Fibroblast of the conjunctiva (primary cell): ENCODE measurements around the gene RASSF5.

Experiments used
- DNase-seq: peaks from one replicate; pipeline ENCODE4 v3.0.0-alpha.2; 2010; ENCODE audit warnings: low read depth

RASSF5 gene

GRCh38 chr1:206517784-206518183 is 10.5 kb downstream of the RASSF5 start:
- no peak for DNase-seq

GRCh38 chr1:206518206-206518605 is 10.9 kb downstream of the RASSF5 start:
- DNase-seq, result no peak

- no peak for DNase-seq
These were observed 11.4 kb downstream of the RASSF5 start for GRCh38 chr1:206518743-206519142.

GRCh38 chr1:206521127-206521526 is 13.8 kb downstream of the RASSF5 start:
- no peak for DNase-seq

GRCh38 chr1:206521694-206522402 is 14.5 kb downstream of the RASSF5 start:
- DNase-seq, result no peak

GRCh38 chr1:206524739-206525364 is 17.5 kb downstream of the RASSF5 start:
- no peak for DNase-seq

- peak; percentile 38 for DNase-seq
These were observed 19.0 kb downstream of the RASSF5 start for GRCh38 chr1:206526064-206526911.

- DNase-seq, result no peak
These were observed 22.1 kb downstream of the RASSF5 start for GRCh38 chr1:206529425-206529824.

- no peak for DNase-seq
These were observed 25.0 kb downstream of the RASSF5 start for GRCh38 chr1:206532368-206532767.

- no peak for DNase-seq
These were observed 27.2 kb downstream of the RASSF5 start for GRCh38 chr1:206534552-206534951.

GRCh38 chr1:206535853-206536188 is 28.5 kb downstream of the RASSF5 start:
- no peak for DNase-seq

GRCh38 chr1:206537141-206537540 is 29.8 kb downstream of the RASSF5 start:
- no peak for DNase-seq

- no peak for DNase-seq
These were observed 30.9 kb downstream of the RASSF5 start for GRCh38 chr1:206538086-206538770.

- no peak for DNase-seq
These were observed 31.7 kb downstream of the RASSF5 start for GRCh38 chr1:206538901-206539640.

GRCh38 chr1:206540044-206540780 is 32.9 kb downstream of the RASSF5 start:
- DNase-seq, result no peak

GRCh38 chr1:206541236-206541833 is 34.0 kb downstream of the RASSF5 start:
- DNase-seq, result no peak

GRCh38 chr1:206544562-206545257 is 37.4 kb downstream of the RASSF5 start:
- DNase-seq, result peak; percentile 21

GRCh38 chr1:206545351-206545750 is 38.0 kb downstream of the RASSF5 start:
- DNase-seq, result no peak

GRCh38 chr1:206547104-206547503 is 39.8 kb downstream of the RASSF5 start:
- no peak for DNase-seq

- DNase-seq, result no peak
These were observed 43.1 kb downstream of the RASSF5 start for GRCh38 chr1:206550446-206550845.
